ENCODE results near the gene PLXDC2. TPM values are rescaled to one million over a fixed set of nuclear protein-coding genes. Genes with fewer than 3 reads are reported as not detected.
"Not testable (repeated sequence)": the region's sequence is repeated elsewhere in the genome, so short reads cannot be mapped to it uniquely, and the experiment has no call there.

PLXDC2 gene
- total RNA-seq (10.5 and 22.6 TPM in 2 replicates), polyA plus RNA-seq (10.3 and 13.1 TPM in 2 replicates)

DNA sequence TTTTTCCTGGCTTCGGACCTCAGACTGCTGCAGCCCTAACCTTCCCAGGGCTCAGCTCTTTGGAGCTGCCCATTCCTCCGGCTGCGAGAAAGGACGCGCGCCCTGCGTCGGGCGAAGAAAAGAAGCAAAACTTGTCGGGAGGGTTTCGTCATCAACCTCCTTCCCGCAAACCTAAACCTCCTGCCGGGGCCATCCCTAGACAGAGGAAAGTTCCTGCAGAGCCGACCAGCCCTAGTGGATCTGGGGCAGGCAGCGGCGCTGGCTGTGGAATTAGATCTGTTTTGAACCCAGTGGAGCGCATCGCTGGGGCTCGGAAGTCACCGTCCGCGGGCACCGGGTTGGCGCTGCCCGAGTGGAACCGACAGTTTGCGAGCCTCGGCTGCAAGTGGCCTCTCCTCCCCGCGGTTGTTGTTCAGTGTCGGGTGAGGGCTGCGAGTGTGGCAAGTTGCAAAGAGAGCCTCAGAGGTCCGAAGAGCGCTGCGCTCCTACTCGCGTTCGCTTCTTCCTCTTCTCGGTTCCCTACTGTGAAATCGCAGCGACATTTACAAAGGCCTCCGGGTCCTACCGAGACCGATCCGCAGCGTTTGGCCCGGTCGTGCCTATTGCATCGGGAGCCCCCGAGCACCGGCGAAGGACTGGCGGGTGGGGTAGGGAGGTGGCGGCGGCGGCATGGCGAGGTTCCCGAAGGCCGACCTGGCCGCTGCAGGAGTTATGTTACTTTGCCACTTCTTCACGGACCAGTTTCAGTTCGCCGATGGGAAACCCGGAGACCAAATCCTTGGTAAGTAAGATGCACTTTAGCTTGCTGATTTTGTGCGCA is at the start of gene PLXDC2:
Gene PLXDC2, plus strand, starts transcription at position 22 of the 820 bp plus-strand sequence.
- Histone ChIP-seq H3K27ac (peak within 1 kb of the TSS; percentile 64), H3K27me3 (no peaks in the 10 kb centered on the region)
- TF ChIP-seq, protein P1, sequence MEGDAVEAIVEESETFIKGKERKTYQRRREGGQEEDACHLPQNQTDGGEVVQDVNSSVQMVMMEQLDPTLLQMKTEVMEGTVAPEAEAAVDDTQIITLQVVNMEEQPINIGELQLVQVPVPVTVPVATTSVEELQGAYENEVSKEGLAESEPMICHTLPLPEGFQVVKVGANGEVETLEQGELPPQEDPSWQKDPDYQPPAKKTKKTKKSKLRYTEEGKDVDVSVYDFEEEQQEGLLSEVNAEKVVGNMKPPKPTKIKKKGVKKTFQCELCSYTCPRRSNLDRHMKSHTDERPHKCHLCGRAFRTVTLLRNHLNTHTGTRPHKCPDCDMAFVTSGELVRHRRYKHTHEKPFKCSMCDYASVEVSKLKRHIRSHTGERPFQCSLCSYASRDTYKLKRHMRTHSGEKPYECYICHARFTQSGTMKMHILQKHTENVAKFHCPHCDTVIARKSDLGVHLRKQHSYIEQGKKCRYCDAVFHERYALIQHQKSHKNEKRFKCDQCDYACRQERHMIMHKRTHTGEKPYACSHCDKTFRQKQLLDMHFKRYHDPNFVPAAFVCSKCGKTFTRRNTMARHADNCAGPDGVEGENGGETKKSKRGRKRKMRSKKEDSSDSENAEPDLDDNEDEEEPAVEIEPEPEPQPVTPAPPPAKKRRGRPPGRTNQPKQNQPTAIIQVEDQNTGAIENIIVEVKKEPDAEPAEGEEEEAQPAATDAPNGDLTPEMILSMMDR (IDR thresholded peaks at IDR 0.05; ENCODE audit: low read depth, low read length) = no peak

DNA sequence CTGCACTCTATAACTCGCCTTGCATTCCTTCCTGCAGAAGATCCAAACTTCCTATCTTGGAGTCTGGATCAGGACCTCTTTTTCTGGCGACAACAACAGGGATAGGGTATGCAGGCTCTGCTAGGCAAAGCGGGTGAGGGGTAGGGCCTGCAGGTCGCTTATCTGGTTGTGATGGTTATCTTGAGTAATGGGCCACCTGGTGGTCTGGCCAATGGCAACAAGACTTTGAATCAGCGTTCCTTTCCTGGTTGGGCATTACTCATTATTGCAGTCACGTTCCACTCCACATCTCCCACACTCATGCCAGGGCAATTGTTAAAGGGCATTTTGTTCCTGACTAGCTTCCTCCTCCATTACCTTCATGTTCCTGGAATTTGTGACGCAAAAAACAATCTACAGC is 48.4 kb upstream of the PLXDC2 start:
- peaks cover 4% of the 10 kb centered on the region for H3K4me1 ChIP-seq (ENCODE audit: low read depth)
- no peaks in the 10 kb centered on the region for H3K27me3 ChIP-seq
- no peak overlapping the region for H3K27ac ChIP-seq
- DNase-seq (ENCODE audit: low read depth in 1 of 2, low spot score in 1 of 2) = no peak
- H3K4me3 ChIP-seq = no peak overlapping the region
- TF ChIP-seq, protein P1 (IDR thresholded peaks at IDR 0.05; ENCODE audit: low read depth, low read length) = no peak
- no peaks in the 10 kb centered on the region for H3K36me3 ChIP-seq
- H3K9me3 ChIP-seq (ENCODE audit: low read depth) = no peaks in the 10 kb centered on the region

More for the DNA sequence above, at the start of gene PLXDC2:
- Histone ChIP-seq H3K4me1 (ENCODE audit: low read depth) (peaks cover 4% of the 10 kb centered on the region), H3K4me3 (peak within 1 kb of the TSS; percentile 83), H3K9me3 (ENCODE audit: low read depth) (no peaks in the 10 kb centered on the region), H3K36me3 (no peaks in the 10 kb centered on the region)
- peak in 1 of 2 donors; percentile 73 for DNase-seq (ENCODE audit: low read depth in 1 of 2, low spot score in 1 of 2)

DNA sequence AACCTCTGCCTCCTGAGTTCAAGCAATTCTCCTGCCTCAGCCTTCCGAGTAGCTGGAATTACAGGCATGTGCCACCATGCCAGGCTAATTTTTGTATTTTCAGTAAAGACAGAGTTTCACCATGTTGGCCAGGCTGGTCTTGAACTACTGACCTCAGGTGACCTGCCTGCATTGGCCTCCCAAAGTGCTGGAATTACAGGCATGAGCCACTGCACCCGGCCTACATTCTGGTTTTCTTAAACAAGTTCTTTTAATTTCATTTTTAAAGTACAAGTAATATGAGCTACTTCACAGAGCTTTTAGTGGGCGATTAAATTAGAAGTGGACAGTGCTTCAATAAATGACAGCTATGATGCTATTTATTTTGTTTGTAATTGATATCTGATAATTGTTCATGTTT is 46.4 kb upstream of the PLXDC2 start:
- not testable (repeated sequence) for H3K9me3 ChIP-seq (ENCODE audit: low read depth); H3K27me3 ChIP-seq; H3K4me3 ChIP-seq; H3K36me3 ChIP-seq; H3K4me1 ChIP-seq (ENCODE audit: low read depth); H3K27ac ChIP-seq; DNase-seq (ENCODE audit: low read depth in 1 of 2, low spot score in 1 of 2)

DNA sequence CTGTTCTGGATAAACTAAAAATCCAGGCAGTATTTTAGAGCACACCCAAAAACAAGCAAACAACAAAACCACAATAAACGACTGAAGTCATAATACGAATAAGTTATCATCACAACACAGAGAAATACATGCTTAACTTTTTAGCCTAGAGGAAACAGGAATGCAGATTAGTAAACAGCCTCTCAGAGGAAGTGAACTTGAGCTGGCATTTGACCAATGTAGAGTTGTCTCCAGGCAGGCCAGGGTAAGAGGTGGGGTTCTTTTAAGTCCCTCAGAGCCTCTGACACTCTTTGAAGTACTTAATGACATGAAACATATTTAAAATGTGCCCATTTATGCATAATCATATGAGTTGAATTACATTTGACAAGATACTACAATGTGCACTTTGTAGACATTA is 43.3 kb upstream of the PLXDC2 start:
- TF ChIP-seq, protein P1 (IDR thresholded peaks at IDR 0.05; ENCODE audit: low read depth, low read length) = no peak

DNA sequence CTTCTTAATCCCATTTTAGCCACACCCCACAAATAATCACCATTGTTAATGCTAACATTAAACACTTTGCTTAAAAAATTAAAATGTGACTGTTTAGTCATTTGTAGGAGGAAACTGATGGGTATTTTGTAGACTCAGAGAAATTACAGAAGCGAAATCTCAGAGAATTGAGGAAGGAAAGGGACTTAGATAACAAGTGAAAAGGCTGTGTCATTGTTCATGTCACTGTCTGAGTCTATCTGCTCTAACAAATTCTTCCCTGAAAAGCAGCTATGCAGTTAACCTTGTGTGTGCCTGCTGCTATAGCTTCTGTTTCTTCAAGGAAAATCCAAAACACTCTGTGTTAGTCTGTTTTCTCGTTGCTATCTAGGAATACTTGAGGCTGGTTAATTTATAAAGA is 40.9 kb upstream of the PLXDC2 start:
- no peak for DNase-seq (ENCODE audit: low read depth in 1 of 2, low spot score in 1 of 2)
- Histone ChIP-seq H3K27me3 (no peaks in the 10 kb centered on the region), H3K4me1 (ENCODE audit: low read depth) (no peaks in the 10 kb centered on the region), H3K4me3 (no peak overlapping the region), H3K9me3 (ENCODE audit: low read depth) (no peaks in the 10 kb centered on the region), H3K36me3 (no peaks in the 10 kb centered on the region), H3K27ac (no peak overlapping the region)
- TF ChIP-seq, protein P1 (IDR thresholded peaks at IDR 0.05; ENCODE audit: low read depth, low read length) = no peak

More for the DNA sequence above, 43.3 kb upstream of the PLXDC2 start:
- no peaks in the 10 kb centered on the region for H3K27me3 ChIP-seq
- no peaks in the 10 kb centered on the region for H3K9me3 ChIP-seq (ENCODE audit: low read depth)
- H3K27ac ChIP-seq = no peak overlapping the region
- H3K4me1 ChIP-seq (ENCODE audit: low read depth) = no peaks in the 10 kb centered on the region
- no peak overlapping the region for H3K4me3 ChIP-seq
- no peak for DNase-seq (ENCODE audit: low read depth in 1 of 2, low spot score in 1 of 2)
- no peaks in the 10 kb centered on the region for H3K36me3 ChIP-seq

DNA sequence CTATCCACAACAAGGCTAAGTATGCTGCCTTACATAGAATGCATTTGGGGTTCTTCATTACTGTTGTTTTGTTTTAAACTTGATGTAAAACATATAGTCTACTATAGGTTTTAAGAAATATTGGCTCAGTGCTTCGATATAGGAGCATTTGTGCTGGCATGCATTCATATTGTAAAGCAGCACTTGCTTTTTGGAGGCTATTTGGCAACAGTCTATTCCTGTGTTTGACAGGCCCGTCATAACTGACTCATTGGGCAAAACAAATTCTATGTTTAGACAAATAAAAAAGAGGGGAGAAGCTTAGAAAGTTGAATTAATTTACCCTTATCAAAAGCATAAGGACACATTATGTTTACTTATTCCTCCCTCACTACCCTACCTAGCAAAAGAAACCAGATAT is 38.4 kb upstream of the PLXDC2 start:
- TF ChIP-seq, protein P1 (IDR thresholded peaks at IDR 0.05; ENCODE audit: low read depth, low read length) = no peak
- H3K4me1 ChIP-seq (ENCODE audit: low read depth) = no peaks in the 10 kb centered on the region
- H3K27me3 ChIP-seq = no peaks in the 10 kb centered on the region
- no peak overlapping the region for H3K27ac ChIP-seq
- DNase-seq (ENCODE audit: low read depth in 1 of 2, low spot score in 1 of 2) = no peak
- no peak overlapping the region for H3K4me3 ChIP-seq
- no peaks in the 10 kb centered on the region for H3K36me3 ChIP-seq
- no peaks in the 10 kb centered on the region for H3K9me3 ChIP-seq (ENCODE audit: low read depth)
